Activated CD4-positive, alpha-beta T cell treated with anti-CD3 and anti-CD28 coated beads, Interleukin-2, amount 10 ng/mL, durations not matched to agents 24 days and 14 days (primary cell): ENCODE results near the gene PNPLA1. TPM values are rescaled to one million over a fixed set of nuclear protein-coding genes. Genes with fewer than 3 reads are reported as not detected.
"Not testable (repeated sequence)": the region's sequence is repeated elsewhere in the genome, so short reads cannot be mapped to it uniquely, and the experiment has no call there.

Experiments used
- DNase-seq: peaks from one replicate; pipeline ENCODE4 v3.0.0; 2022
- H3K27ac Mint-ChIP-seq: one replicate; pipeline ENCODE4 v1.8.0; 2022; ENCODE audit warnings: mild to moderate bottlenecking, mixed read lengths
- H3K27me3 Mint-ChIP-seq: one replicate; pipeline ENCODE4 v1.8.0; 2022; ENCODE audit warnings: mixed read lengths
- H3K36me3 Mint-ChIP-seq: one replicate; pipeline ENCODE4 v1.8.0; 2022; ENCODE audit warnings: low read depth, mild to moderate bottlenecking, mixed read lengths
- H3K4me1 Mint-ChIP-seq: one replicate; pipeline ENCODE4 v1.8.0; 2021; ENCODE audit warnings: mixed read lengths
- H3K4me3 Mint-ChIP-seq: one replicate; pipeline ENCODE4 v1.8.0; 2022; ENCODE audit warnings: mild to moderate bottlenecking, moderate library complexity, mixed read lengths
- H3K9me3 Mint-ChIP-seq: one replicate; pipeline ENCODE4 v1.8.0; 2021; ENCODE audit warnings: mixed read lengths
- intact Hi-C: fragments of 100-400 bp; cut with micrococcal nuclease; formaldehyde crosslinking; loops from one replicate; pipeline ENCODE4 v1.15.1; 2023
- total RNA-seq: library from RNA; stranded (reverse); gene quantifications from 2 replicates; pipeline ENCODE4 v1.2.3, GENCODE V29; 2022

The PNPLA1 gene
- total RNA-seq, 1 donor from 2014 or later, result not detected

GRCh38 chr6:36333931-36334725 is 64.3 kb downstream of the PNPLA1 start:
- intact Hi-C loops, result no loop called here
- no peak for DNase-seq
- Mint-ChIP-seq H3K4me3 (no peak overlapping the region), H3K4me1 (peaks cover 9% of the 10 kb centered on the region), H3K27me3 (peaks cover 44% of the 10 kb centered on the region), H3K27ac (no peak overlapping the region), H3K36me3 (no peaks in the 10 kb centered on the region), H3K9me3 (no peaks in the 10 kb centered on the region)

GRCh38 chr6:36334832-36335459 is 65.1 kb downstream of the PNPLA1 start:
- Mint-ChIP-seq H3K4me3 (no peak overlapping the region), H3K27me3 (peaks cover 50% of the 10 kb centered on the region), H3K4me1 (peaks cover 12% of the 10 kb centered on the region), H3K36me3 (no peaks in the 10 kb centered on the region), H3K27ac (no peak overlapping the region), H3K9me3 (no peaks in the 10 kb centered on the region)
- intact Hi-C loops, result no loop called here
- no peak for DNase-seq

GRCh38 chr6:36335465-36336207 is 65.8 kb downstream of the PNPLA1 start:
- Mint-ChIP-seq H3K36me3 (no peaks in the 10 kb centered on the region), H3K27ac (no peak overlapping the region), H3K4me1 (peaks cover 12% of the 10 kb centered on the region), H3K4me3 (no peak overlapping the region), H3K9me3 (no peaks in the 10 kb centered on the region), H3K27me3 (peaks cover 54% of the 10 kb centered on the region)
- DNase-seq, result no peak
- intact Hi-C loops, result no loop called here

- Mint-ChIP-seq H3K36me3 (no peaks in the 10 kb centered on the region), H3K27me3 (peaks cover 57% of the 10 kb centered on the region)
Observed at GRCh38 chr6:36336208-36336710, 66.4 kb downstream of the PNPLA1 start.

GRCh38 chr6:36336779-36337241 is 67.0 kb downstream of the PNPLA1 start, which contains the start of gene BNIP5:
Gene BNIP5, minus strand, starts transcription at chr6:36336888. Its CDS starts 6,198 bp downstream, at chr6:36330690.
- no peaks in the 10 kb centered on the region for H3K36me3 Mint-ChIP-seq
- intact Hi-C loops, result no loop called here
- DNase-seq, result peak; percentile 75
- no peak within 1 kb of the TSS for H3K4me3 Mint-ChIP-seq
- no peak within 1 kb of the TSS for H3K27ac Mint-ChIP-seq
- H3K27me3 Mint-ChIP-seq, result peaks cover 57% of the 10 kb centered on the region
- peaks cover 14% of the 10 kb centered on the region for H3K4me1 Mint-ChIP-seq
- no peaks in the 10 kb centered on the region for H3K9me3 Mint-ChIP-seq

More at GRCh38 chr6:36336208-36336710, 66.4 kb downstream of the PNPLA1 start:
- Mint-ChIP-seq H3K9me3 (no peaks in the 10 kb centered on the region), H3K4me3 (no peak overlapping the region), H3K27ac (no peak overlapping the region), H3K4me1 (peaks cover 14% of the 10 kb centered on the region)
- no peak for DNase-seq
- intact Hi-C loops, result no loop called here

- intact Hi-C loops, result no loop called here
- H3K27me3 Mint-ChIP-seq, result peaks cover 57% of the 10 kb centered on the region
- no peak for DNase-seq
Observed at GRCh38 chr6:36337814-36338213, 68.0 kb downstream of the PNPLA1 start.

GRCh38 chr6:36338223-36338622 is 68.4 kb downstream of the PNPLA1 start:
- H3K36me3 Mint-ChIP-seq, H3K27ac Mint-ChIP-seq, intact Hi-C loops, H3K4me3 Mint-ChIP-seq, DNase-seq, H3K9me3 Mint-ChIP-seq: not testable (repeated sequence)
- Mint-ChIP-seq H3K27me3 (peaks cover 56% of the 10 kb centered on the region), H3K4me1 (peaks cover 14% of the 10 kb centered on the region)

More at GRCh38 chr6:36337814-36338213, 68.0 kb downstream of the PNPLA1 start:
- Mint-ChIP-seq H3K4me3 (no peak overlapping the region), H3K36me3 (no peaks in the 10 kb centered on the region), H3K4me1 (peaks cover 14% of the 10 kb centered on the region), H3K27ac (no peak overlapping the region), H3K9me3 (no peaks in the 10 kb centered on the region)

GRCh38 chr6:36339146-36339545 is 69.3 kb downstream of the PNPLA1 start:
- H3K36me3 Mint-ChIP-seq, result no peaks in the 10 kb centered on the region
- no peak for DNase-seq
- H3K27ac Mint-ChIP-seq, result no peak overlapping the region
- no peak overlapping the region for H3K4me3 Mint-ChIP-seq
- H3K27me3 Mint-ChIP-seq, result peaks cover 50% of the 10 kb centered on the region
- intact Hi-C loops, result no loop called here
- H3K9me3 Mint-ChIP-seq, result no peaks in the 10 kb centered on the region
- peaks cover 14% of the 10 kb centered on the region for H3K4me1 Mint-ChIP-seq

GRCh38 chr6:36340306-36340617 is 70.4 kb downstream of the PNPLA1 start:
- H3K4me1 Mint-ChIP-seq, result peaks cover 14% of the 10 kb centered on the region

GRCh38 chr6:36340618-36341454 is 71.0 kb downstream of the PNPLA1 start:
- Mint-ChIP-seq H3K36me3 (no peaks in the 10 kb centered on the region), H3K4me3 (peak overlapping the region; percentile 23), H3K4me1 (peaks cover 14% of the 10 kb centered on the region), H3K27me3 (peaks cover 35% of the 10 kb centered on the region), H3K27ac (no peak overlapping the region), H3K9me3 (no peaks in the 10 kb centered on the region)
- intact Hi-C loops, result loop anchor here (1.0 kb wide), 1 partner anchor 19 kb away; no protein-coding TSS in a partner anchor
- DNase-seq, result peak; percentile 92

More at GRCh38 chr6:36340306-36340617, 70.4 kb downstream of the PNPLA1 start:
- Mint-ChIP-seq H3K27me3 (peaks cover 41% of the 10 kb centered on the region), H3K9me3 (no peaks in the 10 kb centered on the region), H3K27ac (no peak overlapping the region), H3K36me3 (no peaks in the 10 kb centered on the region), H3K4me3 (no peak overlapping the region)
- no peak for DNase-seq
- intact Hi-C loops, result no loop called here

- DNase-seq, result no peak
- H3K4me3 Mint-ChIP-seq, result no peak overlapping the region
- H3K27ac Mint-ChIP-seq, result no peak overlapping the region
- no peaks in the 10 kb centered on the region for H3K9me3 Mint-ChIP-seq
- H3K27me3 Mint-ChIP-seq, result peaks cover 35% of the 10 kb centered on the region
- peaks cover 9% of the 10 kb centered on the region for H3K4me1 Mint-ChIP-seq
- intact Hi-C loops, result no loop called here
- no peaks in the 10 kb centered on the region for H3K36me3 Mint-ChIP-seq
Observed at GRCh38 chr6:36343109-36343680, 73.3 kb downstream of the PNPLA1 start.

- H3K27ac Mint-ChIP-seq, result no peak overlapping the region
Observed at GRCh38 chr6:36345681-36346466, 76.0 kb downstream of the PNPLA1 start.

More at GRCh38 chr6:36345681-36346466, 76.0 kb downstream of the PNPLA1 start:
- intact Hi-C loops, result no loop called here
- H3K4me1 Mint-ChIP-seq, result peaks cover under 1% of the 10 kb centered on the region
- H3K36me3 Mint-ChIP-seq, result no peaks in the 10 kb centered on the region
- DNase-seq, result no peak
- no peak overlapping the region for H3K4me3 Mint-ChIP-seq
- H3K9me3 Mint-ChIP-seq, result no peaks in the 10 kb centered on the region
- peaks cover 33% of the 10 kb centered on the region for H3K27me3 Mint-ChIP-seq
